Stimulated activated CD8-positive, alpha-beta memory T cell treated with anti-CD3 and anti-CD28 coated beads, Interleukin-7, amount 100 ng/mL, for 4 hours (primary cell): ENCODE measurements around the gene HNF4A.

Experiments used
- DNase-seq, 2 donors: peaks; one replicate each; pipeline ENCODE4 v3.0.0-alpha.2; 2020; ENCODE audit warnings: low read depth in 2 of 2

The HNF4A gene

GRCh38 chr20:44405785-44406571 lies 50.5 kb downstream of the HNF4A start:
- no peak for DNase-seq

GRCh38 chr20:44406572-44407137 lies 51.2 kb downstream of the HNF4A start:
- DNase-seq, result no peak

- no peak for DNase-seq
Observed at GRCh38 chr20:44407402-44408184, 52.1 kb downstream of the HNF4A start.

DNA sequence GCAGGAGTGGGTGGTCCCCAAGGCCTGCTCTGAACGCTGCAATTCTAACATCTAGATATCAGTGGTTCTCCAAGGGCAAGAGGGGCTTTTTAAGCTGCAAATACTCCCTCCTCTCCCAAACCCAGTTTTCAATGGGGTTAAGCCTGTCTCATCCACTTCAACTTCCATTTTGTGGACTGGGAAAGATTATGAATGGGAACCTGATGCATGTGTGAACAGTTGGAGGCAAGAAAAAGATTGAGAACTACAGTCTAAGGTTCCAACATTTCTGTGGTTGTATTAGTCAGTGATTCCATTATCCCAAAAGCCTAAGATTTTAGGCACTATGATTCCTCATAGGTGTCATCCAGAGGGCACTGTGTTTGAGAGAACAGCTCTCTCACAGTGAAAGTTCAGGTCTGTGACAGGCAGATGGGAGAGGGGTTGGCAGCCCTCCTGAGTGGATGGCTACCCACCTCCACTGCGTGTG lies 53.7 kb downstream of the HNF4A start:
- no peak for DNase-seq

DNA sequence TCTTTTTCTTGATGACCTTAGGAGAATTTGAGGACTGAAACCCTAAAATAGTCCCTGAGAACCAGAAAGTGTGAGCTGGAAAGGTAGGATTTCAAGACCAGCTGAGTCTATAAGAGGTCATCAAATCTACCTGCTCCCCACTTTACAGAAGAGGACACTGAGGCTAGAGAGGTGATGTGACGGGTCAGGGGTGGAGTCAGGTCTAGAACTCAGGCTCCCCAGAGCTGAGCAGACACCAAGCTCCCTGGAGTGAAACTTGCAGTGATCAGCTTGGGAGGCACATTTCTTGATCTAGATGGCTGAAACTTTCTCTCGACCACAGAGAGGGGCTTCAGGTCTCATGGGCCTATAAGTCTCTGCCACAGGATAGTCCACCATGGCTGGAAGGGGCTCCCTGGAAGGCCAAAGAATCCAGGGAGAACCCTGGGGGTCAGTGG lies 55.1 kb downstream of the HNF4A start:
- no peak for DNase-seq

DNA sequence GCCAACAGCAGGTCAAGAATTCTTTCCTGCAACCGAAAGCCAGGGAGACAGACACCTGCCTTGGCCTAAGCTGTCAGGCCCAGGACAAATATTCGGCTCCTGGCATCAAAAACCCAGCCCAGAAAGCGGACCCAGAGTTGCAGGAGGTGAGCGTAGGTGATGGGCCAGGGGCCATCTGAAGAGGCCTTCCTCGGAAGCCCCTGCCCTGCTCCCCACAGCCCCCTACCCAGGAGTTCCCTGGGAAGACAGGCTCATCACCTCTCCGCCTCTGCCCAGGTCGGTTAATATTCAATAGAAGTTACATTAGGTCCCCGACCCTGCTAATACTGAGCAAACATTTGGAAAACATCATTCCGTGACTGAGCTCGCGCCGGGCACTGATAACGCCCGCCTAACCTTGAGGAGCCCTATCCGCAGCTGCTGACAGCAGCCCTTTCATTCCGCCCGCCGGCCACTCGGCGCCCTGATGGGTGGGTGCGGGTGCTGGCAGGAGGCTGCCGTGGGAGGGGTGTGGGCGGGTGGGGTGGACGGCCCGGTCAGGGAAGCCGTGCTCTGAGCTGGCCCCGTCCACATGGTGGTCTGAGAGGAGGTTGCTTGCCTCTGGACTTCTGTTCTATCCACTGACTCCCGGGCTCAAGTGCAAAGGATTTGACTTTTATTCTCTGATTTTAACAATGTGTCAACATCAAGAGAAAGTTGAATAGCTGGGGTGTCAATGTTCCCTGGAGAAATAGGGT lies 55.7 kb downstream of the HNF4A start:
- DNase-seq, result no peak

DNA sequence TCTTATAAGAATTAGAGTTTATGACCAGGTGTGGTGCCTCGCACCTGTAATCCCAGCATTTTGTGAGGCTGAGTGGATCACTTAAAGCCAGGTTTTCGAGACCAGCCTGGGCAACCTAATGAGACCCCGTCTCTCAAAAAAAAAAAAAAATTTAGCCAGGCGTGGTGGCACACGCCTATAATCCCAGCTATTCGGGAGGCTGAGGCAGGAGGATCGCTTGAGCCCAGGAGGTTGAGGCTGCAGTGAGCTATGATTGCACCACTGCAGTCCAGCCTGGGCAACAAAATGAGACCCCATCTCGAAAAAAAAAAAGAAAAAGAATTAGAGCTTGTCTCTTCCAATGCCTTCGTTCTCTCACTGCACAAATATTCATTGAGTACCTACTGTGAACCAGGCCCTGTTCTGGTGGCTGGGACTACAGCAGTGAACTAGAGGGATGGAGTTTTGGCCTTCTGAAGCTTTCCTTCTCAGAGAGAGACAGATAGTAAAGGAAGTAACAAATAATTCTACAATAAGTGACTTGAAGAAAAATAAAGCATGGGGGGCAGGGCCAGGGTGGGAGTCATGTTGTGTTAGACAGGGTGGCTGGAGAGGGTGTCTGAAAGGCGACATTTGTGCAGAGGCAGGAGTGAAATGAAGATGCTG lies 56.4 kb downstream of the HNF4A start:
- DNase-seq, result no peak

DNA sequence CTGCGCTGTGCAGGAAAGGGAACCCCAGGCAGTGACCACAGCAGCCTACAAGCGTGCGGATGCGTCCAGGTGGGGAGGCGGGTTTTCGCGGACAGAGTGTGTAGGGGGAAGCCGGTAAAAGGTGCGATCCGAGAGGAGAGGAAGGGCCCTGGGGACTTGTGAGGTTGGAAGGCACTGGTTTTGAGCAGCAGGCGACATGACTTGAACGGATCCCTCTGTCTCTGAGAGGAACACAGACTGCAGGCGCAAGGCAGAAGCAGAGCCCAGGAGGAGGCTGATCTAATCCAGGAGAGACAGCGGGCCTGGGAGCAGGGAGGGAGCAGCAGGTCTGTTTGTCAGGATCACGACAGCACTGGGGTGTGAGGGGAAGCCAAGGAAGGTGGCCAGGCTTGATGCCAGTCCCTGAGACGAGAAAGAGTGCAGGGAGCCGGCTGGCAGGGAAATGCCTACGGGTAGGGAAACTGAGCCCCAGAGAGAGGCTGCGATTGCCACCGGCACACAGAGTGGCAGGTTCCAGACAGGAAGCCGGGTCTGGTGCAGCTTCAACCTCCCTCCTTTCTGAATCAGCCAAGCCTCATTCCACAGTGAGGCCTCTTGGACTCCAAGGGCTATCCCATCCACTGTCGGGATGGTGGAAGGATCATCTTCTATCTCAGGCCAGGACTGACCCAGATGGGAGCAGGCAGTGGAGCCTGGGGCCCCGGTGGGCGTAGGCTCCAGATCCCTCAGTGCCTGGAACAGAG lies 57.1 kb downstream of the HNF4A start:
- no peak for DNase-seq

DNA sequence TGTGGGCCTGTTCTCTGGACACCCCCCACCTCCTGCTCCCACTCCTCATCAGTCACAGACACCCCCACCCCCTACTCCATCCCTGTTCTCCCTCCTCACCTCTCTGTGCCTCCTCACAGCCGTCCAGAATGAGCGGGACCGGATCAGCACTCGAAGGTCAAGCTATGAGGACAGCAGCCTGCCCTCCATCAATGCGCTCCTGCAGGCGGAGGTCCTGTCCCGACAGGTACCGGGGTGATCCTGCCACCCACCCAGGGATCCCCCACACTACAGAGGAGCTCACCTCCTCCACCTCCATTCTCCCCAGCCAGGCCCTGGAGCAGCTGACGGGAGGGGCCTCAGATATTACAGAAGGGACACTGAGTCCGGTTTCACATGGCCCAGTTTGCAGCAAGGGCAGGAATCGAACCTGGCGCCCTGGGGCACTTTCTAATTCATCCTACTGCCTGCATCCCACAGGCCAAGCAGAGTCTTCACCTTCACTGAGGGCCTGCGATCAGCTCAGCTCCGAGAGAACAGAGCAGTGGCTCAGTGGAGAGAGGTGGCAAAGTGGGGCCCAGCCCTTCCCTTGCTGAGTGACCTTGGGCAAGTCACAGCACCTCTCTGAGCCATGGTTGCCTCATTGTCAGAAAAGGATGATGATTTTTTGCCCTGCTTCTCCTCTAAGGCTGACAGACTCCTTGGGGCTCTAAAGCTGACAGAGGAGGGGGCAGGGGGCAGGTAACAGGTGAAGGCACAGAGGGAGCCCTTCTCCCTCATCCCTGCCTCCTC lies 58.3 kb downstream of the HNF4A start:
- no peak for DNase-seq

- DNase-seq, result no peak
Observed at GRCh38 chr20:44414346-44414714, 58.8 kb downstream of the HNF4A start.

DNA sequence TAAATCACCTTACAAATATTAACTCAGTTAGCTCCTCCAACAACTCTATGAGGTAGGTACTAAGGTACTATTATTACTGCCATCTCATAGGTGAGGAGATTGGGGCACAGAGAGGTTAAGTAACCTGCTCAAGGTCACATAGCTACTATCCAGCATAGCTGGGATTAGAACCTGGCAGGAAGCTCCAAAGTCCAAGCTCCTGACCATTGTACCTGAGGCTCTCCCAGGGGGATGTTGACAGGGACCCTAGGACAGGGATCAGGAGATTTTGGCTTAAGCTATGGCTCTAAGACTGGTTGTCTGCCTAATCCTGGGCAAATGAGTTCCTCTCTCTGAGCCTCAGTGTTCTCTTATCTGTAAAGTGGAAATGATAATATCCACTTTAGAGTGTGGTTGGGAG lies 59.3 kb downstream of the HNF4A start:
- no peak for DNase-seq

- DNase-seq, result no peak
Observed at GRCh38 chr20:44415833-44416715, 60.6 kb downstream of the HNF4A start.

GRCh38 chr20:44418069-44418905 lies 62.8 kb downstream of the HNF4A start:
- no peak for DNase-seq

DNA sequence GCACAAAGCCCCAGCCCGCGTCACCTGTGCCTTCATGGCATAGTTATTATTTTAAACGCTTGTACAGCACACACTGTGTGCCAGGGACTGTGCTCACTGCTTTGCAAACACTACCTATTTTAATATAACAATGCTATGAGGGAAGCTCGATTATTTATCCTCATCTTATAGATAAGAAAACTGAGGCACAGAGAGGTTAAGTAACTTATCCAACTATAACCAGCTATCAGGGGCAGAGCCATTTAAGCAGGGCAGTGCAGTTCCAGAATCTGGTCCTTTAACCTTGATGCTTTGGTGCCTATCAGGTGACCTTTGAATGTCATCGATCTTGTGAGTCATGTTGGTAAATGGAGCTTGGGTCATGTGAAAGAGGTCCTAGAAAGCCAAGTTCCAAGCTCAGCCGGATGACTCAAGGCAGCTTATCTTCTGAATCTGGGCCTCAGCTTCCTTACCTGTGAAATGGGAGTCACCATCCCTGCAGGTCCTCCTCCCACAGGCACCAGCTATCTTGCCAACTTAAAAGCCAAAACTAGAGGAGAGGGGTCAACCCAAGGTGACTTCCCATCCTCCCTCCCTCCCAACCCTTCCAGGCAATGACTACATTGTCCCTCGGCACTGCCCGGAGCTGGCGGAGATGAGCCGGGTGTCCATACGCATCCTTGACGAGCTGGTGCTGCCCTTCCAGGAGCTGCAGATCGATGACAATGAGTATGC lies 63.8 kb downstream of the HNF4A start:
- no peak for DNase-seq

- no peak for DNase-seq
Observed at GRCh38 chr20:44420497-44420896, 65.0 kb downstream of the HNF4A start.

- no peak for DNase-seq
Observed at GRCh38 chr20:44422083-44422482, 66.6 kb downstream of the HNF4A start.

- no peak for DNase-seq
Observed at GRCh38 chr20:44423480-44423879, 68.0 kb downstream of the HNF4A start.
